Mesenchymal stem cell (in vitro differentiated cells and primary cell): Measurements from ENCODE around the gene GFY.

Experiments
- DNase-seq: peaks from one replicate; pipeline ENCODE4 v3.0.0-alpha.2; 2013
- H2AFZ ChIP-seq: one replicate; pipeline ENCODE4 v1.6.1; 2013; ENCODE audit warnings: low read depth, mild to moderate bottlenecking, control low read depth, inconsistent platforms, low read length, moderate library complexity
- H2AK5ac ChIP-seq: 2 replicates; pipeline ENCODE4 v1.6.1; 2013; ENCODE audit warnings: low read length, moderate library complexity, mild to moderate bottlenecking, inconsistent platforms; ENCODE audit not compliant: severe bottlenecking
- H2BK120ac ChIP-seq: one replicate; pipeline ENCODE4 v1.6.1; 2013; ENCODE audit warnings: low read depth, mild to moderate bottlenecking, inconsistent platforms, low read length, moderate library complexity
- H2BK12ac ChIP-seq, 2 experiments: one replicate each; pipeline ENCODE4 v1.6.1; 2013; ENCODE audit warnings: inconsistent platforms in 2 of 2, low read length in 2 of 2, mild to moderate bottlenecking in 2 of 2, moderate library complexity in 2 of 2, control low read depth in 1 of 2
- H2BK15ac ChIP-seq: one replicate; pipeline ENCODE4 v1.6.1; 2013; ENCODE audit warnings: mild to moderate bottlenecking, low read depth, inconsistent platforms; ENCODE audit not compliant: poor library complexity, severe bottlenecking
- H2BK5ac ChIP-seq: 2 replicates; pipeline ENCODE4 v1.6.1; 2013; ENCODE audit warnings: low read depth, mild to moderate bottlenecking, low read length, control low read depth, inconsistent platforms; ENCODE audit not compliant: poor library complexity, severe bottlenecking
- H3K14ac ChIP-seq, 2 experiments: one replicate each; pipeline ENCODE4 v1.6.1; 2013; ENCODE audit warnings: inconsistent platforms in 2 of 2, low read length in 2 of 2, control low read depth in 1 of 2, mild to moderate bottlenecking in 1 of 2, moderate library complexity in 1 of 2
- H3K18ac ChIP-seq, 2 experiments: one replicate each; pipeline ENCODE4 v1.6.1; 2013; ENCODE audit warnings: inconsistent platforms in 2 of 2, low read length in 2 of 2, control low read depth in 1 of 2, low read depth in 1 of 2, mild to moderate bottlenecking in 1 of 2
- H3K23ac ChIP-seq, 2 experiments: one replicate each; pipeline ENCODE4 v1.6.1; 2013; ENCODE audit warnings: inconsistent platforms in 2 of 2, low read length in 2 of 2, mild to moderate bottlenecking in 2 of 2, moderate library complexity in 2 of 2, control low read depth in 1 of 2
- H3K27ac ChIP-seq: 2 replicates; pipeline ENCODE4 v1.5.1; 2013; ENCODE audit warnings: mild to moderate bottlenecking, moderate library complexity, low read length, control low read depth, inconsistent platforms; ENCODE audit not compliant: poor library complexity, severe bottlenecking
- H3K27me3 ChIP-seq, 2 experiments: 2 replicates each; pipeline versions ENCODE4 v1.6.1 to v1.7.0; 2013; ENCODE audit warnings: low read length in 2 of 2, mild to moderate bottlenecking in 2 of 2, moderate library complexity in 2 of 2, control low read depth in 1 of 2, inconsistent platforms in 1 of 2; ENCODE audit not compliant: control insufficient read depth in 1 of 2, insufficient read depth in 1 of 2
- H3K36me3 ChIP-seq, 2 experiments: 2 replicates each; pipeline versions ENCODE4 v1.6.1 to v1.7.0; 2013; ENCODE audit warnings: low read length in 2 of 2, control low read depth in 1 of 2, inconsistent platforms in 1 of 2, low read depth in 1 of 2, mild to moderate bottlenecking in 1 of 2; ENCODE audit not compliant: insufficient read depth in 2 of 2, control insufficient read depth in 1 of 2
- H3K4ac ChIP-seq, 2 experiments: one replicate each; pipeline ENCODE4 v1.6.1; 2013; ENCODE audit warnings: inconsistent platforms in 2 of 2, low read length in 2 of 2, mild to moderate bottlenecking in 2 of 2, moderate library complexity in 2 of 2, control low read depth in 1 of 2, low read depth in 1 of 2
- H3K4me1 ChIP-seq: 2 replicates; pipeline ENCODE4 v1.6.1; 2013; ENCODE audit warnings: low read depth, low read length, control low read depth; ENCODE audit not compliant: control insufficient read depth, insufficient read depth
- H3K4me2 ChIP-seq: 2 replicates; pipeline ENCODE4 v1.6.1; 2013; ENCODE audit warnings: low read length, mild to moderate bottlenecking, inconsistent platforms; ENCODE audit not compliant: poor library complexity, severe bottlenecking
- H3K4me3 ChIP-seq, 2 experiments: 2 replicates each; pipeline versions ENCODE4 v1.5.1 to v1.7.0; 2013; ENCODE audit warnings: low read length in 2 of 2, mild to moderate bottlenecking in 2 of 2, control low read depth in 1 of 2, low read depth in 1 of 2; ENCODE audit not compliant: insufficient read depth in 1 of 2
- H3K79me1 ChIP-seq: replicated peaks from 2 replicates; pipeline ENCODE4 v1.6.1; 2013; ENCODE audit warnings: mild to moderate bottlenecking, control low read depth, low read length, inconsistent platforms; ENCODE audit not compliant: poor library complexity, severe bottlenecking
- H3K9ac ChIP-seq: 2 replicates; pipeline ENCODE4 v1.7.0; 2013; ENCODE audit warnings: mild to moderate bottlenecking, low read length, moderate library complexity
- H3K9me3 ChIP-seq: 2 replicates; pipeline ENCODE4 v1.7.0; 2013; ENCODE audit warnings: mild to moderate bottlenecking, low read length; ENCODE audit not compliant: control insufficient read depth
- H4K8ac ChIP-seq: one replicate; pipeline ENCODE4 v1.6.1; 2013; ENCODE audit warnings: inconsistent platforms, mild to moderate bottlenecking, low read length, moderate library complexity
- H4K91ac ChIP-seq: one replicate; pipeline ENCODE4 v1.6.1; 2013; ENCODE audit warnings: mild to moderate bottlenecking, low read length, inconsistent platforms
- WGBS: methylation state at CpG from one replicate; pipeline ENCODE4 v1.1.7; 2013; ENCODE audit warnings: mixed read lengths; 5-methylcytosine and 5-hydroxymethylcytosine counted together

GFY gene

DNA sequence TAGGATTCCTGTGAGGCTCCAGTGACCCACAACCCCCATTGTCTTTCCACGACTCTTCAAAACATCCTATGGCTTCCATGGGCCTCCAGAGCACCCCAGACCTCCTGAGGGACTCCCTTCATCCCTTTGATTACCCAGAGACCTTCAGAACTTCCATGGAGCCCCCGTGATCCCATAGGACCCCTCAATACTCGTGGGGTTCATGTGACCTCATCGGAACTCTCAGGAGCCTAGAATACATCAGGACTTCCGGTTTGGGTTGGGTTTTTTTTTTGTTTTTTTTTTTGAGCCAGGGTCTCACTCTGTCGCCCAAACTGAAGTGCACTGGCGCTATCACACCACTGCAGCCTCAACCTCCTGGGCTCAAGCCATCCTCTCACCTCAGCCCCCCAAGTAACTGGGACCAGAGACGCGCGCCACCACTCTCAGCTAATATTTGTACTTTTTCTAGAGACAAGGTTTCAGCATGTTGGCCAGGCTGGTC lies 28.6 kb downstream of the GFY start:
- Histone ChIP-seq H2BK12ac (no peak overlapping the region), H3K9ac (peak overlapping the region; percentile 98), H3K27ac (peak overlapping the region; percentile 95), H3K14ac (no peak overlapping the region), H2BK5ac (peak overlapping the region; percentile 74), H3K79me1 (peaks cover 32% of the 10 kb centered on the region), H2BK15ac (no peak overlapping the region), H2AFZ (no peak overlapping the region), H3K18ac (peak overlapping the region in 1 of 2 experiments; percentile 76), H3K23ac (no peak overlapping the region), H3K4me1 (peaks cover 9% of the 10 kb centered on the region), H2BK120ac (no peak overlapping the region), H3K9me3 (no peaks in the 10 kb centered on the region), H3K27me3 (no peaks in the 10 kb centered on the region), H4K91ac (no peak overlapping the region), H4K8ac (peak overlapping the region; percentile 95), H3K4me2 (peak overlapping the region; percentile 67), H3K36me3 (peaks cover 6 to 13% of the 10 kb centered on the region in 2 experiments), H3K4me3 (peak overlapping the region; percentile 58 to 90), H3K4ac (peak overlapping the region; percentile 85 to 90), H2AK5ac (peak overlapping the region; percentile 54)
- WGBS: 60% methylated on average over 7 of the region's 10 CpGs
- no peak for DNase-seq

DNA sequence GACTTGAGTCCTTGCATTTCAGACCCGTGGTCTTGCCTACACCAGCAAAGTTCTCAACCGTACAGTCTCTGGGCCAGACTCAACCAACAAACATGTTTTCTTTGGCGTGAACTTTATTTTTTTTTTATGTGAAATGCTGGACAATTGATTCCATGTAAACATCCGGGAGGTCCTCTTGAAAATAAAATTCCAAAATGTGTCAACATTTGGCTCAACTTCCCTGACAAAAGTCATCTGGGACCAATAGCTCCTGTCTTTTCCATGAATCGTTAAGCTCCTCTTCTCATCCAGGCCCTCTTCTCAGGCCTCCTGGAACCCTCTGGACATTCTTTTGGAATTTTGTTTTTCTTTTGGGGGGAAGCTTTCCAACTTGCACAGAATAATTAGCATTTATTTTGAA lies 30.6 kb downstream of the GFY start:
- no peak for DNase-seq
- H4K8ac ChIP-seq: no peak overlapping the region
- H2BK120ac ChIP-seq: no peak overlapping the region
- H3K18ac ChIP-seq: no peak overlapping the region
- peaks cover 3 to 11% of the 10 kb centered on the region in 2 experiments for H3K36me3 ChIP-seq
- no peak overlapping the region for H2AFZ ChIP-seq
- H3K23ac ChIP-seq: no peak overlapping the region
- H3K4ac ChIP-seq: no peak overlapping the region
- no peak overlapping the region for H3K14ac ChIP-seq
- H3K4me2 ChIP-seq: no peak overlapping the region
- no peak overlapping the region for H2BK5ac ChIP-seq
- peaks cover 6% of the 10 kb centered on the region for H3K4me1 ChIP-seq
- H3K9ac ChIP-seq: peak overlapping the region; percentile 79
- no peak overlapping the region for H4K91ac ChIP-seq
- no peaks in the 10 kb centered on the region for H3K9me3 ChIP-seq
- no peak overlapping the region for H2AK5ac ChIP-seq
- H3K79me1 ChIP-seq: peaks cover 24% of the 10 kb centered on the region
- WGBS: 96% methylated on average over 5 of the region's 5 CpGs
- no peaks in the 10 kb centered on the region for H3K27me3 ChIP-seq
- H2BK12ac ChIP-seq: no peak overlapping the region
- H3K27ac ChIP-seq: no peak overlapping the region
- H2BK15ac ChIP-seq: no peak overlapping the region
- no peak overlapping the region for H3K4me3 ChIP-seq

DNA sequence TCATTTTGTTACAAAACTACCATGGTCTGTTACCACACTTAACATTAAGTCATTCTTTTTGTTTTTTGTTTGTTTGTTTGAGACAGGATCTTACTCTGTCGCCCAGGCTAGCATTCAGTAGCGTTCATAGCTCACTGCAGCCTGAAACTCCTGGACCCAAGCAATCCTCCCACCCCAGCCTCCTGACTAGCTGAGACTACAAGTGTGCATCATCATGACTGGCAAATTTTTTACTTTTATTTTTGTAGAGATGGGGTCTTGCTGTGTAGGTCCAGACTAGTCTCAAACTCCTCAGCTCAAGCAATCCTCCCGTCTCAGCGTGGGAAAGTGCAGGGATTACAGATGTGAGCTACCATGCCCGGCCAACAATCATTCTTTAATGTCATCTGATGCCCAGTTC lies 31.1 kb downstream of the GFY start:
- Histone ChIP-seq H2BK12ac (no peak overlapping the region), H3K18ac (no peak overlapping the region), H3K9ac (peak overlapping the region; percentile 79), H3K4me2 (no peak overlapping the region), H3K27me3 (no peaks in the 10 kb centered on the region), H3K36me3 (peaks cover 3 to 12% of the 10 kb centered on the region in 2 experiments), H3K79me1 (peaks cover 24% of the 10 kb centered on the region), H3K14ac (no peak overlapping the region), H3K4ac (no peak overlapping the region), H3K4me3 (no peak overlapping the region), H2BK120ac (no peak overlapping the region), H2BK15ac (no peak overlapping the region), H2BK5ac (no peak overlapping the region), H3K23ac (no peak overlapping the region), H3K9me3 (no peaks in the 10 kb centered on the region), H3K27ac (no peak overlapping the region), H2AFZ (no peak overlapping the region), H2AK5ac (no peak overlapping the region), H4K8ac (no peak overlapping the region), H4K91ac (no peak overlapping the region), H3K4me1 (peaks cover 6% of the 10 kb centered on the region)
- DNase-seq: no peak
- WGBS: 96% methylated on average over 5 of the region's 5 CpGs

DNA sequence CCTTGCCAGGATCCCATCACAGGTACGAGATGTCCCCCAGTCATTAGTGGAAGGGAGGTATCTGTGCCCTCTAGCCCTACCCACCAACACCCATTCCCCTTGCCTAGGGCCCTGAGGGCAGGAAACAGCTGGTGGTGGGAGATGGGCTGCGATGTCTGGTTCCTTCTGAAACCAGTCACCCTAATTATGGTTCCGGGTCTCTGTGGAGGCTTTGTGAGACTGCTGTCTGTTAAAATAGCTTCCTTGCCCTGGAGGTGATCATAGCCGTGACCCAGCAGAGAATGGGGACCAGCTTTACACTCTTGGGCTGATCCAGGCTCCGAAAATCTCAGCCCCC lies 33.3 kb downstream of the GFY start:
- 98% methylated on average over 5 of the region's 5 CpGs for WGBS

More for the DNA sequence above, 33.3 kb downstream of the GFY start:
- Histone ChIP-seq H3K27ac (no peak overlapping the region), H3K79me1 (peaks cover 24% of the 10 kb centered on the region), H3K14ac (no peak overlapping the region), H2BK15ac (no peak overlapping the region), H3K4me3 (no peak overlapping the region), H2AFZ (no peak overlapping the region), H4K8ac (no peak overlapping the region), H3K4ac (no peak overlapping the region), H4K91ac (no peak overlapping the region), H3K4me1 (peaks cover 6% of the 10 kb centered on the region), H2BK12ac (no peak overlapping the region), H3K9me3 (no peaks in the 10 kb centered on the region), H2BK120ac (no peak overlapping the region), H3K9ac (peak overlapping the region; percentile 76), H3K18ac (no peak overlapping the region), H3K4me2 (no peak overlapping the region), H3K27me3 (no peaks in the 10 kb centered on the region), H2BK5ac (no peak overlapping the region), H3K23ac (no peak overlapping the region), H2AK5ac (no peak overlapping the region), H3K36me3 (peaks cover 3 to 22% of the 10 kb centered on the region in 2 experiments)
- no peak for DNase-seq
